ENCODE measurements around the gene EPB41L1.

Gene EPB41L1

GRCh38 chr20:36144336-36144735 is 10.2 kb upstream of the EPB41L1 start:
- Histone ChIP-seq H3K27me3 (no peaks in the 10 kb centered on the region), H3K36me3 (no peaks in the 10 kb centered on the region), H3K9me3 (no peaks in the 10 kb centered on the region), H3K4me1 (peaks cover 0 to 21% (median 14%) of the 10 kb centered on the region in 4 donors), H3K4me3 (no peak overlapping the region), H3K27ac (no peak overlapping the region)
- intact Hi-C loops (cut with DNase I; ENCODE audit: low total_unique reads): no loop called here
- TF ChIP-seq CTCF (IDR thresholded peaks at IDR 0.05): no peak
- DNase-seq: no peak

GRCh38 chr20:36145877-36146707 is 8.4 kb upstream of the EPB41L1 start:
- DNase-seq: peak; percentile 47 to 84
- Histone ChIP-seq H3K27me3 (no peaks in the 10 kb centered on the region), H3K4me1 (peaks cover 0 to 24% (median 19%) of the 10 kb centered on the region in 4 donors), H3K4me3 (no peak overlapping the region), H3K27ac (peak overlapping the region; percentile 37 to 51), H3K36me3 (no peaks in the 10 kb centered on the region), H3K9me3 (no peaks in the 10 kb centered on the region)
- intact Hi-C loops (cut with DNase I; ENCODE audit: low total_unique reads): no loop called here
- TF ChIP-seq CTCF (IDR thresholded peaks at IDR 0.05): no peak

DNA sequence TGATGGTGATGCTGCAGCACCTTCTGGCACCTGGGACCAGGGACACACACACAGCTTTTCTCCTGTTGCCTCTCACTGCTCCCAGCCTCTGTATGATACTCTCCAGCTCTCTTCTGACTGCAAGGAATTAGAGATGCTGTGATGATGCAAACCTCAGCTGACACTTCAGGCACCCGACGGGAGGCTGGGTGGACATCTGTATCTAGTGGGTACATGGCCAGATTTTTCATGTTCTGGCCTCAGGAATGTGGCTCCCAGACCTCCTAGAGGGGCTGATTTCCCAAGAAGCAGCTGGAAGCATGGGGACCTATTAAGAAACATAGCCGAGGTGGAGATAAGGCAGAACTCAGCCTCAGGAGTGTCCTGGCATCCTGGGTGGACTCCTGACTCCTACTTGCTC is 6.8 kb upstream of the EPB41L1 start:
- no peak for TF ChIP-seq CTCF (IDR thresholded peaks at IDR 0.05)
- Histone ChIP-seq H3K27me3 (no peaks in the 10 kb centered on the region), H3K36me3 (no peaks in the 10 kb centered on the region), H3K9me3 (no peaks in the 10 kb centered on the region), H3K27ac (no peak overlapping the region), H3K4me3 (no peak overlapping the region), H3K4me1 (peaks cover 0 to 29% (median 19%) of the 10 kb centered on the region in 4 donors)
- peak in 1 of 2 donors; percentile 30 for DNase-seq
- intact Hi-C loops (cut with DNase I; ENCODE audit: low total_unique reads): no loop called here

DNA sequence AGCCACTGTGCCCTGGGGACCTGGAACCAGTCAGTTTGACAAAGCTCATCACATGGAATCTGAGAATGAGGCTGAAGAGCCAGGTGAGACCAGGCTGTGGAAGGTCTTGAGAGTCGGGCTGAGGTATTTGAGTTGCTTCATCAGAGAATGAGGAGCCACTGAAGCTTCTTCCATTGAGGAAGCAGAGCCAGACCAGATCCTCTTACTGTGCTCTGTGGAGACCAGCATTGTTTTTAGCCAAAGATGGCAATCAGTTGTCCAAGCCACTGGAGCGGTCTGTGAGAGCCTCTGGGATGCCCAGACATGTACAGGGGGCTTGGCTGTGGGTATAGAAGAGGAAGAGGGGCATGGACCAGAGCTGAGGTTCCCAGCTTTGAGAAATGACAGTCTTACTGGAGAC is 6.1 kb upstream of the EPB41L1 start:
- intact Hi-C loops (cut with DNase I; ENCODE audit: low total_unique reads): no loop called here
- Histone ChIP-seq H3K4me1 (peaks cover 0 to 36% (median 22%) of the 10 kb centered on the region in 4 donors), H3K4me3 (no peak overlapping the region), H3K9me3 (no peaks in the 10 kb centered on the region), H3K27ac (no peak overlapping the region), H3K36me3 (no peaks in the 10 kb centered on the region), H3K27me3 (no peaks in the 10 kb centered on the region)
- TF ChIP-seq CTCF (IDR thresholded peaks at IDR 0.05): no peak
- no peak for DNase-seq

DNA sequence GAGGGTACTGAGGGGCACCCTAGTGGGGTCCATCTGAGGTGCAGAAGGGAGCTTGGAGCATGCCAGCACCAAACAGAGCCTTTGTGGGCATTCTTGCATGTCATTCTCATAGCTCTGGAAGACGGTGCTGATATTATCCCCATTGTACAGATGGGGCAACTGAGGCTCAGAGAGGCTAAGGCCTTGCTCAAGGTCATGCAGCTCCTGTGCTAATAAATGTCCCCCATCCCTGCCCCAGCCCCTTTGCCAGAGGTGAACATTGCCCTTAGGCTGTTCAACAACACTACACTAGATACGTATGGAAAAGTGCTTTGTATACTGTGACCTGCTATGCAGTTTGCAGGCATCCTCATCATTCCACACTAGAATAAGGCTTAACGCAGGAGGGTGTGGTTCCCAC is 5.5 kb upstream of the EPB41L1 start:
- H3K36me3 ChIP-seq: no peaks in the 10 kb centered on the region
- no peak for DNase-seq
- no peak overlapping the region for H3K4me3 ChIP-seq
- H3K27me3 ChIP-seq: no peaks in the 10 kb centered on the region
- peak overlapping the region; percentile 2 to 25 for H3K27ac ChIP-seq
- no peak for TF ChIP-seq CTCF (IDR thresholded peaks at IDR 0.05)
- no peaks in the 10 kb centered on the region for H3K9me3 ChIP-seq
- peaks cover 0 to 42% (median 28%) of the 10 kb centered on the region in 4 donors for H3K4me1 ChIP-seq
- intact Hi-C loops (cut with DNase I; ENCODE audit: low total_unique reads): no loop called here
